ENCODE results near the gene ICE2.
A peak's percentile ranks its signal among the peaks of the same experiment; 100 is the strongest.

ICE2 gene

DNA sequence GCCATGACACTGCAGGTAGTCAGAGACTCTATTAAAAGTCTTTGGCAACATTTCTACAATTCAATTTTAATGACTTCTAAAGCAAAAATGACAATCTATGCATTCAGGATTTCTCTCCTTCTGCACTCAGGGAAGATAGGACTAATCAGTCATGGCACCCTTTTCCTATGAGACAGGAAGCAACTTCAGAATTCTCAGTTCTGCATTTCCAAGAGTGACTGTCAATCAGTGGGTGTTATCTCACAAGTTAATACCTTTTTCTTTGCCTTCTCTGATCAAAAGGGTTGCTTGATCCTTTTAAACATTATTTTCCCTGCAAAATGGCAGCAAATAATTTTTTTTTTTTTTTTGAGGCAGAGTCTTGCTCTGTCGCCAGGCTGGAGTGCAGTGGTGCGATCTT lies 7.8 kb upstream of the ICE2 start:
- DNase-seq: no peak

DNA sequence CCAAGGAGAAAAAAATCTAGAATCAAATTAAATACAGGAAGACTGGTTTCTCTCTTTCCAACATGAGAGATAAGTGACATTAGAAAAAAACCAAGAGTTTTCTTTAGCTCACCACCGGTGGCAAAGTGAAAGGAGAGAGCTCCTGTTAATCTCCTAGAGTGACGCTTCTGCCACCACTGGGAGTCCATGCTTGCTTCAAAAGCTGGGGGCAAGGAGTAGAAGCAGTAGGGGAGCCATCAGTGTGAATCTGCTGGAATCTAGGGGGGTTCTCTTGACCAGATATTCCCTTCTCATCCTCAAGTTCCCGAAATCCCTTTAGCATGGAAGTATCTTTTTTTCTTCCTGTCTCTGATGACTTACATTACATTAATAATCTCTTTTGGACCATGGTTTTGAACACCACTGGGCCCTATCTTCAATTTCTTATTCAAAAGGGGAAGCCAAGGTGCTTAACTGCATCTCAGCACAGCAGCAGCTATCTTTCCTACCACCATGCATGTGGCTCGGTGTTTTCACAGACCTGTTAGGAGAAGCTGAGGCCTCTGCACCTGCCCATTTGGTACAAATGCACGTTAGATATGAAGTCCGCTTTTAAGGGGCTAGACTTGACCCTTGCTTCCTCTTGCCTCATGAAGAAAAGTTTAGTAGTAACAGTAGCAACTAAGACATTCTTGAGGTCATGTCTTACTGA lies 6.6 kb upstream of the ICE2 start:
- DNase-seq: no peak

DNA sequence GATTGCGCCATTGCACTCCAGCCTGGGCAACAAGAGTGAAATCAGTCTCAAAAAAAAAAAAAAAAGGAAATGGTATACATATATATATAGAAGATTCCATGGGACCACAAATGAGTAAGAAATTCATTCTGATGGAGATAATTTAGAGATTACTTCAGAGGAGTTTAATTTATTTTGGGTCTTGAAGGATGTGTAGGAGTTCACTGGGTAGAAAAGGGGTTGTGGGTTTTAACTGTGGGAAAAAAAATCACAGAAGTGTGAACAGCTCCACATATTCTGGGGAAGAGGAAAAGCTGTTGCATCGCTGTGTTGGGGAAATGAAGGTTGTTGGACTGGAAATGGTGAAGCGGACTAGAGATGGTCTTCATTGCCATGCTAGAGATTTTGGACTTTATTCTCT lies 4.1 kb upstream of the ICE2 start:
- no peak for DNase-seq

DNA sequence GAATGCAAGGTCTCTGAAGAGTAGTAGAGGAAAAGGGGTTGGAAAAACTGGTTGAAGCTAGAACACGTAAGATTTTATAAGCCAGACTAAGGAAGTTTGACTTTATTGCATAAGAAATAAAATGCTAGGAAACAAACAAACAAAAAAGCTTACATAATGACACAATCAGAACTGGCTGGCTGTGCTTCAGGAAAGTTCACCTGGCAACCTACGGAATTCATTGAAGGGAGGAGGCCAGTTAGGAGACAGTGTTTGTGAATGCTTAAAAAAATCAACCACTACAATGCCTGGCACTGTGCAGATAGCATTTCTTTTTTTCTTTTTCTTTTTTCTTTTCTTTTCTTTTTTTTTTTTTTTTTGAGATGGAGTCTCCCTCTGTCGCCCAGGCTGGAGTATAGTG lies 1.9 kb upstream of the ICE2 start:
- DNase-seq: no peak

DNA sequence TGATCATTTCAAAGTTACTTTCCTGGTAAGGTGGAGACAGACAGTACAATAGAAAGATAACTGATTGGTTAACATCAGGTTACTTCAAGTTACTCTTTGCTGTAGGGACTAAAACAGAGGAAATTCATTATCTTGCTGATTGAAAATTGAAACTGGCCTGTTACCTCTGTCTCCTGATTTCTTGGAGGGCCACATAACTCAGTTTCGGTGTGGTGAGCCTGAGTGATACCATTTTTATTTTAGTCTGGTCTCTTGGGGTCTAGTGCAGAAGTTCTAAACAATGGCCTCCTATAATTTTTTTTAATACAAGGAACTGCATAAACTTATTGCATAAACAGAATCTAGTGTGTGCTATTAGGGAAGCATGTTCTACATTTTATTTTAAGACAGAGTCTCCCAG lies 1.2 kb upstream of the ICE2 start:
- no peak for DNase-seq

DNA sequence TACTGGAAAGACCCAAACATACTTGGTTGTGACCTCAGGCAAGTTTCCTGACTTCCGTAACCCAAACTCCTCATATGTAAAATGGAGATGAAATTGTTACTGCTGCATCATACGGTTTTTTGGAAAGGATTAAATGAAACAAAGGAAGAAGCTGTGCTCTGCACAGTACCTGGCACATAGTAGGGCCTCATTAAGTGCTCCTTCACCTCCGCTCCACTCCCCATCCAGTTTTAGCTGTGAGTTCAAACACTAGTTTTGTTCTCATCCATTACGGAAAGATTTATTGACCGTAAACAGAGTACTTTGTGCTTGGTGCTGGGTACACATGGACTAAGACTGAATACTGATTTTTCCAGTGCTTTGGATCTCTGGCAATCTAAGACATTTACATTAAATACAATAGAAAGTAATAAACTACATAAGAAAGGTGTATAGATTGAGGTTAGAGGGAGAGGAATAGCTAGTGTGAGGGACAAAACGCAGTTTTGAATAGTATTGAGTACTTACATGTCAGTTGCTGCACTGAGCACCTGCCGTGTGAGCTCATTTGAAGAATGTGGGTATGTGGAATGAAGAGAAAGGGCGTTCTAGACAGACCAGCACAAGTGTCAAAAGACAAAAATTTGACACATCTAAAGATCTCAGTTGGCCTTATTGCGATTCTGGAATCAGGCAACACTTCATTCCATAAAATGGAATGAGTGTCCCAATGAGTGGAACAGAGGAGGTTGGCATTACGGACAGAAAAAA lies 594 bp upstream of the ICE2 start:
- DNase-seq: no peak

DNA sequence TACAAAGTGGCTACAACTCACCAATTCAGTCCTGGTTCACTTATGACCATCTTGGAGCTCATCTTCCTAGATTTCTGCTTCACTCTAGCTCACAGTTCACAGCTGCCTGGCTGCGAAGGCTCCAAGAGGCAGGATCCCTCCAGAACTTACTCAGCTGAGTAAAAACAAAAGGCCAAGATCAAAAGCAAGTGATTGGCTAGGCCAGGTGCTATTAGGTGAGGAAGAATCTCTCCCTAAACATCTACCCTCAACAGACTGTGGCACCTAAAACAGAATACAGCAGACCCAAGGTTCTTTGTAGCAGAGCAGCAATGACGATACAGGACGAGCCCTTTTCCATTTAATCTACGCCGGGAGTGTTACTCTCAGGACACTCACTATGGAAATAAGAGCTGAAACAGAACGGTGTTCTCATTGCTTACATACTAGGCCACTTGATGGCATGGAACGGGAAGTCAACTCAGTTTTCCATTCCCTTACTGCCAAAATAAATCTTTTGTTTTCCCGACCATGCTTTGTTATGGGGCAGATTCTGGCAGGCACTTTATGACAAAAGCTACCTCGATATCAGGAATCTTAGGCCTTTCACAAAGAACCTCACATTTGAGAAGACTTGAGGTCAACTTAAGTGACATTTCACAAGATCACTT lies 901 bp downstream of the ICE2 start:
- no peak for DNase-seq

DNA sequence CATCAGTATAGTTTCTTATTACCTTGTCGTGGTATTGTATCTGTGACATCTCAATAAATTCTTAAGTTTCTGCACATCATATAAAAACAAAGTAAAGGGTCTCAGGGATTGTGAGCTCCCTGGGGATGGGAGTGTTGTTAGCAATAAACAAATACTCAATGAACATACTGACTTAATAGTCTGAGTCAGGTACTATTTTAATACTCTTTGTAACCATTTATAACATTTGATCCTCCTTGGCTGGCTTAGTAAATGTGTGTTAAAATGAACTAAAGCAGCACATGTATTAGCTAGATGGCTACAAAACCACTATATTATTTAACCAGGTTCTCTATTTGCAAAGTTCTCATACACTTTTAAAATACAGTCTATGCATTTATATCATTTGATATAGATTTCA lies 1.8 kb downstream of the ICE2 start:
- DNase-seq: no peak

DNA sequence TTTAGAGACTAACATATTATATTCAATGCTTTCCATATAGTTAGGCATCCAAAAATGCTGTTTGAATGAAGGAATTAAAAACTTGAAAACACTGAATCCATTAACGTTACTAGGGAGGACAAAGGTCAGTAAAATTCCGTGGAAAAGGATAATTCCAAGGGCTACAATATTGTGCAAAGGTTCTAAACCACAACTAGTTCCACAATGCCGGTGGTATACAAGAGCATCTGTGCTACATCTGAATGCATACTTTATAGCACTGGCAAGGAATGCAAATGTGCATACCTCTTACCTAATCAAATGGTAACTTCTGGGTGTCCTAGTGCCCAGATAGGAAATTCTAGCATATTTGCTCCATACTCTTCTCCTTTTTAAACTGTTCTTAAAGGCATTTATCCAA lies 2.2 kb downstream of the ICE2 start:
- peak; percentile 78 for DNase-seq

DNA sequence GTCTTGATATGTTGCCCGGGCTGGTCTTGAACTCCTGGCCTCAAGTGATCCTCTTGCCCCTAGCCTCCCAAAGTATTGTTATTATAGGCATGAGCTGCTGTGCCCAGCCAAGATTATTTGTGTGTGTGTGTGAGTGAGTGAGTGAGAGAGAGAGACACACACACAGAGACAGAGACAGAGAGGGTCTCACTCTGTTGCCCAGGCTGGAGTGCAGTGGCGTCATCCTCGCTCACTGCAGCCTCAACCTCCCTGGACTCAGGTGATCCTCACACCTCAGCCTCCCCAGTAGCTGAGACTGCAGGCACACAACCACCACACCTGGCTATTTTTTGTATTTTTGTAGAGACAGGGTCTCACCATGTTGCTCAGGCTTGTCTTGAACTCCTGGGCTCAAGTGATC lies 5.8 kb downstream of the ICE2 start:
- DNase-seq: no peak

DNA sequence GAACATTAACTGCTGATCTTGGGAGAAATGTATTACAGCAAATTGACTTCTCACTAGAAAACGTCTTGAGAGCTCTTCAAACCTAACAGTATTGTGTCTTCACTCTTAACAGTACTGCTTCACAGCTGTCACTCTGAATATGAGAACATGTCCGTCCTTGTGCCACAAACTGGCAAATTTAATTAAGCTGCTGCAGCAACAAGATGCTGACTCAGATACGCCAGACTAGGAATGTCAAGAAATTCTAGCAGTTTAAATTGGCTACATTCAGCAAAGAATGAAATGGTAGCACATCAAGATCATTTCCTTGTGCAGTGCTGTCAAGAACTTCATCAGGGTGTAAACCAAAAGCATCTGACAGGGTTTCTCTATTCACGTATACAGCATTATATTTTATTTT lies 7.6 kb downstream of the ICE2 start:
- no peak for DNase-seq

DNA sequence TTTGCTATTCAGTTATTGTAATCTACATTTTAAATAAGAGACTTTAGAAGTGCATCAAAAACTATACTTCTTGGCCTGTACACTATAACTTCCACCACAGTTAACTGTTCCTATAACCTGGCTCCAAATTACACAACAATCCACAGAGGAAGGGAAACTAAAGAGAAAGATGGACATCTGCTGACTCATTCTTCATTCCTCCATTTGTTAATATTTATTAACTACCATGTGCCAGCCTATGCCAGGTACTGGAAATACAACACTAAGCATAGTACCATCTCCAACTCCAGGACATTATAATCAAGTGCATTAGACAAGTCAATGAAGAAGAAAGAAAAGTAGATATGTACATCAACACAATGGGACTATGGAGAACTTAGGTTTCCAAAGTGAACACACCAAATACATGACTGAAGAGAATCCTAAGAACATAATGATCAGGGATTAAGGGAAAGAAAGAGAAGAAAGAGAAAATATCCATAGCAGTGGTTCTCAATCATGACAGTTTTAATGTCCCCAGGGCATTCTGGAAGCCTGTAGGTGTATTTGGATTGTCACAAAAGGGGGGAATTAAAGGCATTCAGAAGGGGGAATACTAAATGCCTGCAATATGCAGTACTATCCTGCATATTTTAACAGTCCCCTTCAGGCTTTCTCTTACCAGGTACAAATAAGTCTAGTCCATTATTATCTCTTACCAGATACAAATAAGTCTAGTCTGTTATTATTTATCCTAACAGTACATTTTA lies 8.9 kb downstream of the ICE2 start:
- no peak for DNase-seq

DNA sequence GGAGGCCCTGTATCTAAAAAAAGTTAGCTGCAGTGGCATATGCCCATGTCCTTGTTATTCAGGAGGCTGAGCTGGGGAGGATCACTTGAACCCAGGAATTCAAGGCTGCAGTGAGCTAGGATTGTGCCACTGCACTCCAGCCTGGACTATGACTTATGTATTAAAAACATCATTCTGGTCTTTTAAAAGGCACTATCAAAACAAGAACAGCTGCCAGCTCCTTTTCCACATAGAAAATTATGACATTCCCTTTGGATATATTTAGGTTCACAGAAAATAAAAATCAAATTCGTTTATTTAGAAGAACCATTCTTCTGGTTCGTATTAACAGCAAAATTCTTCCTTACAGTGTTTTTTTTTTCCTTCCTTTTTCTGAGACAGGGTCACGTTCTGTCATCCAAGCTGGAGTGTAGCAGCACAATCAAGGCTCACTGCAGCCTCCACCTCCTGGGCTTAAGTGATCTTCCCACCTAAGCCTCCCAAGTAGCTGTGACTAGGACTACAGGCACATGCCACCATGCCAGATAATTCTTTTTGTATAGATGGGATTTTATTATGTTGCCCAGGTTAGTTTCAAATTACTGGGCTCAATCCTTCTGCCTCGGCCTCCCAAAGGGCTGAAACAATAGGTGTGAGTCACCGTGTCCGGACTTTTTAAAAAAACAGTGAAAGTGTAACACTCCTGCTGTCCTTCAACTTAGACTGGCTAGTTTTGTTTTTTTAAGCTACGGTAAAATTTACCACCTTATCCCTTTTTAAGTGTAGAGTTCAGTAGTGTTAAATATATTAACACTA lies 13.9 kb downstream of the ICE2 start:
- DNase-seq: no peak

DNA sequence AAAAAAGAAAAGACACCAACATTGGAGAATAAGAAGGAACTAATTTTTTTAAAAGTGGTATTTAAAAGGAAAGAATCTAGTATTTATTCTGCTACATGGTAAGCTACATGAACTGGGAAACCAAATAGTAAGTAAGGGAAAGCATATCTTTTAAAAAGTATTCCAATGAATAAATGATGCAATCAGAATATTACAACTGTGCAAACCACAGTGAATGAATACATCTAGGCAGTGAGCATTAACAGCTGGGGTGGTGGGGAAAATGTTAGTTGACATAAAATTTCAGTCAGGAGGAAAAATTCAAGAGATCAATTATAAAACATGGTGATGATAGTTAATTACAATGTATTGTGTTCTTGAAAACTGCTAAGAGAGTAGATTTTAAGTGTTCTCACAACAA lies 16.9 kb downstream of the ICE2 start:
- DNase-seq: peak; percentile 49

DNA sequence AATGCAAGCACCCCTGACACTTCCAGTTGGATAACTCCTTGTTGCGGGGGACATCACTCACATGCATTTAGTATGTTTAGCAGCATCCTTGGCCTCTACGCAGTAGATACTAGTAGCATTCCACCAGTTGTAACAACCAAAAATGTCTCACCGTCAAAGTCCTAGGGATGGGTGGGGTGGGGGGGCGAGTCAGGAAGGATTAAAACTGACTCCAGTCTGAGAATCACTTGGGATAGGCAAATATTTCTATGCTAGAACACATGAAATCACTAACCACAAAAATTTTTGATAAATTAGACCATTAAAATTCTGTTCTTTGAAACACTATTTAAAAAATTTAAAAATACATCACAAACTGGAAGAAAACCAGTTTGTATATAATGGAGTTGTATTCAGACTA lies 18.0 kb downstream of the ICE2 start:
- peak; percentile 66 for DNase-seq

DNA sequence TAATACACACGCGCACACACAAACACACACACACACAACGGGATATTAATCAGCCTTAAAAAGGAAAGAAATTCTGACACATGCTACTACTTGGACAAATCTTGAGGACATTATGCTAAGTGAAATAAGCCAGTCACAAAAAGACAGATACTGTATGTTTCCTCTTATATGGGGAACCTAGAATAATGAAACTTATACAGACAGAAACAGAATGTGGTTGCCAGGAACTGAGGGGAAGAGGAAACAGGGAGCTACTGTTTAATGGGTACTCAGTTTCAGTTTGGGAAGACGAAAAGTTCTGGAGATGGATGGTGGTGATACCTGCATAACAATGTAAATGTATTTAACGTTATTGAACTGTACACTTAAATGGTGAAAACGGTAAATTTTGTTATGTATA lies 20.2 kb downstream of the ICE2 start:
- no peak for DNase-seq

DNA sequence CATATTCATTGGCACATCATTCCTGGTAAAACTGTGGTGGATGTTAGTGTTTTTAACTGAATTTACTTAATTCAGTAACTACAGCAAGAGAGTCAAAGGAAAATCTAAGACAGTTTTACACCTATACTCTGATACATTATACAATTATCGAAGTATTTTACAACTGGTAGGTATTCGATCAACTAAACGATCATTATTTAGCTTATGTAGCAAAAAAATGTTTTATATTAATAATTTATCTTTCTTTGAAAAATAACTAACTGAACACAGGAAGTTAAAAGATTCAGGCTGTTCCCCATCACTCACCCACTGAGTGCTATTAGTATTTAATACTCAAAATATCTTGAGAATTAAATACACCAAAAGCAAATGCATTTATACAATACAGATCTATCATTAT lies 21.0 kb downstream of the ICE2 start:
- DNase-seq: no peak

DNA sequence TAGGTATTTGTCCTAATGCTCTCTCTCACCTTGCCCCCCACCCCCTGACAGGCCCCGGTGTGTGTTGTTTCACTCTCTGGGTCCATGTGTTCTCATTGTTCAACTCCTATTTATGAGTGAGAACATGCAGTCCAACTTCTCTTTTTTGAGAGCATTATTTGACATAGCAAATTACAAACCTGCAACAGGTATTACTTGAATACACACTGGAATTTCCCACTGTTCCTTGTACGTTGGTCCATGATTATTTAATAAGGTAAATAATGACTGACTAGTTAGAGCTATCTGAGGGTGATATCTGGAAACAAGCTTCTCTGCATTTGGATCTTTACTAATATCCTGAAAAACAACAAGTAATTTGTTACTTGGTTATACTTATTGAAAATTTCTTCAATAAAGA lies 24.1 kb downstream of the ICE2 start:
- no peak for DNase-seq

DNA sequence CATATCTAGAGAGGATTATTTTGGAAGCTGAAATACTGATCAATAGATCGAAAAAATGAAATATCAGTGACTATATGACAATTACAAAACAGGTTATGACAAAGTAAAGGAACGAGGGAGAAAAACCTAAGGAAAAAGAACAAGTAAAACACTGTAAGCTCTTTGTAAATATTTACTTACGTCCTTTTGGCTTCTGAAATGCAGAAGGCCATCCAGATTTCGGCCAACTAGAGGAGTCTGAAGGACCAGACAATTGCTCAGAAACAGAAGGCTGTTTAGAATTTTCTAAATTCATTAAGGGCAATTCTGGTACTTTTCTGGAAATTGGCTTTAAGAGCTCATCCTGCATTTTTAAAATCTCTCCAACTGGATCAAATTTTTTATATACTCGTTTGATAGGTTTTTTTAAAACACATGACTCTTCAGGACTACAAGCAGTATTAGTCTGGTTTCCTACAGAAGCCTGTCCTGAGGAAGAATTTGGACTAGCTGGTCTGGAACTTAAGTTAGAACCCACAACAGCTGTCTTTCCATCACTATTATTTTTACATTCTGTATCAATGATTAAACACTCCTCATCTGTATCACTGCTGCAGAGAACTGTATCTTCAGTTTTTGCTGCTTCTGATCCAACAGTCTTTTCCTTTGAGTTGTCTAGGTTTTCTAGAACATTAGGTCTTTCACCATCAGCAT lies 30.1 kb downstream of the ICE2 start:
- no peak for DNase-seq

DNA sequence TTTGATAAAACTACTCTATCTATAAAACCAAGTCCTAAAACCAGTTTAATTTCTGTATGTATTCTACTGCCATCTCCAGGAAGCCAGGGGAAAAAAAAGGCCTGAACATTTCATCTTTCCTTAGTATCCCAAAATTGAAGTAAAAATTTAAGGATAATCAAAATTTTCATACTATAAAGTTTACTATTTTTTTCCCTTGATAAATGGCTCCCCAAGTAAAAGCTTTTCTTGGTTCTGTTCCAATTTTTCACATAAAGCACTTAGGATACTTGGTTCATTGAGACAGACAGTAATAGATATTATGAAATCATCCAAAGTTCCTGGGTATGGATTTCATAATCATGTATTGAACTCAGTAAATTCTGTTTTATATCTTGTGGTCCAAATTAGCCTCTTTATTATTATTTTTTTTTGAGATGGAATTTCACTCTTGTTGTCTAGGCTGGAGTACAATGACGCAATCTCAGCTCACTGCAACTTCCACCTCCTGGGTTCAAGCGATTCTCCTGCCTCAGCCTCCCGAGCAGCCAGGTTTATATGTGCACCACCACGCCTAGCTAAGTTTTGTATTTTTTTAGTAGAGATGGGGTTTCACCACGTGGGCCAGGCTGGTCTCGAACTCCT lies 34.5 kb downstream of the ICE2 start:
- DNase-seq: peak; percentile 51

DNA sequence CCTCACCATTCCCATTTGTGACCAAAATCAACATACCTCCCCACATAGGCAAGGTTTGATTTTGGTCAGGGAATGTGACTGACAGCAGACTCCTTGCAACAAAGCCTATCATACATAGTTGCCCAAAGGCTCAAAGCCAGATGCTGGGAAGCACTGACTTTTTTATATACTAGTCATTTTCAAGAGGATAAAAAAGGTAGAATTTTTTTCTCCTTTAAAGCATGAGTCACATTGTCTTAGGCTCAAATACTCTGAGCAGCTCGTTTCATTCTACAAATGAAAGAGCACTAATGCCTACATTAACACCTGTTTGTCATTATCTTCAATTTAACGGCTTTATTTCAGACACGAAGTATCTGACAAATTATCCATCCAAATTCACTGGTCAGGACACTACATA lies 36.2 kb downstream of the ICE2 start:
- DNase-seq: peak; percentile 62

All from fibroblast of upper back skin (primary cell).